Hepatocyte (in vitro differentiated cells): ENCODE results near the gene UBR1.
"Not testable (repeated sequence)": the region's sequence is repeated elsewhere in the genome, so short reads cannot be mapped to it uniquely, and the experiment has no call there.

ENCODE experiments used
- EZH2 ChIP-seq: fragments of 200-600 bp; sonication (generic); IDR thresholded peaks from 2 replicates; pipeline ENCODE4 v1.6.1; 2016; ENCODE audit warnings: antibody characterized with exemption, mild to moderate bottlenecking, borderline replicate concordance
- EZH2phosphoT487 ChIP-seq: fragments of 200-600 bp; sonication (generic); IDR thresholded peaks from one replicate; pipeline ENCODE4 v1.6.1; 2018; ENCODE audit warnings: antibody characterized with exemption, mild to moderate bottlenecking, low read depth, moderate library complexity; ENCODE audit not compliant: unreplicated experiment, severe bottlenecking
- TF ChIP-seq, protein P1 (sequence below): fragments of 200-600 bp; sonication (generic); IDR thresholded peaks from 2 replicates; pipeline ENCODE4 v1.5.1; 2016; ENCODE audit warnings: antibody characterized with exemption, mild to moderate bottlenecking; ENCODE audit not compliant: poor library complexity

DNA sequence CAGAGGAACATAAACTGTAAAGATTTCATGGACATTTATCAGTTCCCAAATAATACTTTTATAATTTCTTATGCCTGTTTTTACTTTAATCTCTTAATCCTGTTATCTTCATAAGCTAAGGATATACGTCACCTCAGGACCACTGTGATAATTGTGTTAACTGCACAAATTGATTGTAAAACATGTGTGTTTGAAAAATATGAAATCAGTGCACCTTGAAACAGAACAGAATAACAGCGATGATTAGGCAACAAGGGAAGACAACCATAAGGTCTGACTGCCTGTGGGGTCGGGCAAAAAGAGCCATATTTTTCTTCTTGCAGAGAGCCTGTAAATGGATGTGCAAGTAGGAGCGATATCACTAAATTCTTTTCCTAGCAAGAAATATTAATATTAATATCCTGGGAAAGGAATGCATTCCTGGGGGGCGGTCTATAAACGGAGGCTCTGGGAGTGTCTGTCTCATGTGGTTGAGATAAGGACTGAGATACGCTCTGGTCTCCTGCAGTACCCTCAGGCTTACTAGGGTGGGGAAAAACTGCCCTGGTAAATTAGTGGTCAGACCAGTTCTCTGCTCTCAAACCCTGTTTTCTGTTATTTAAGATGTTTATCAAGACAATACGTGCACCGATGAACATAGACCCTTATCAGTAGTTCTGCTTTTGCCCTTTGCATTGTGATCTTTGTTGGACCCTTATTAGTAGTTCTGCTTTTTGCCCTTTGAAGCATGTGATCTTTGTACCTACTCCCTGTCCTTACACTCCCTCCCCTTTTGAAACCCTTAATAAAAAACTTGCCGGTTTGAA, 22.5 kb upstream of the UBR1 start:
- TF ChIP-seq, protein P1, sequence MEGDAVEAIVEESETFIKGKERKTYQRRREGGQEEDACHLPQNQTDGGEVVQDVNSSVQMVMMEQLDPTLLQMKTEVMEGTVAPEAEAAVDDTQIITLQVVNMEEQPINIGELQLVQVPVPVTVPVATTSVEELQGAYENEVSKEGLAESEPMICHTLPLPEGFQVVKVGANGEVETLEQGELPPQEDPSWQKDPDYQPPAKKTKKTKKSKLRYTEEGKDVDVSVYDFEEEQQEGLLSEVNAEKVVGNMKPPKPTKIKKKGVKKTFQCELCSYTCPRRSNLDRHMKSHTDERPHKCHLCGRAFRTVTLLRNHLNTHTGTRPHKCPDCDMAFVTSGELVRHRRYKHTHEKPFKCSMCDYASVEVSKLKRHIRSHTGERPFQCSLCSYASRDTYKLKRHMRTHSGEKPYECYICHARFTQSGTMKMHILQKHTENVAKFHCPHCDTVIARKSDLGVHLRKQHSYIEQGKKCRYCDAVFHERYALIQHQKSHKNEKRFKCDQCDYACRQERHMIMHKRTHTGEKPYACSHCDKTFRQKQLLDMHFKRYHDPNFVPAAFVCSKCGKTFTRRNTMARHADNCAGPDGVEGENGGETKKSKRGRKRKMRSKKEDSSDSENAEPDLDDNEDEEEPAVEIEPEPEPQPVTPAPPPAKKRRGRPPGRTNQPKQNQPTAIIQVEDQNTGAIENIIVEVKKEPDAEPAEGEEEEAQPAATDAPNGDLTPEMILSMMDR = not testable (repeated sequence)
- TF ChIP-seq EZH2, EZH2phosphoT487: not testable (repeated sequence)
